Ramos (cell line): Measurements from ENCODE around the gene HELQ.
"Not testable (repeated sequence)": the region's sequence is repeated elsewhere in the genome, so short reads cannot be mapped to it uniquely, and the experiment has no call there.

ENCODE experiments used
- in situ Hi-C: fragments of 300-500 bp; cut with MboI; formaldehyde crosslinking; loops from one replicate; pipeline ENCODE4 v1.14.3; 2022; ENCODE audit warnings: low sequenced_read_pairs; ENCODE audit not compliant: unreplicated experiment

Gene HELQ

GRCh38 chr4:83455281-83456183 is at the start of gene HELQ, which contains the start of gene MRPS18C:
TSS of gene HELQ (minus strand) at chr4:83455823. CDS start at chr4:83455693, 130 bp downstream.
TSS of gene MRPS18C (plus strand) at chr4:83456058. CDS start at chr4:83456078, 20 bp downstream.
- in situ Hi-C loops, result no loop called here

GRCh38 chr4:83504996-83505395 is 49.4 kb upstream of the HELQ start:
- in situ Hi-C loops, result no loop called here

- in situ Hi-C loops, result no loop called here
These were observed 48.9 kb upstream of the HELQ start for GRCh38 chr4:83504503-83504902.

- in situ Hi-C loops, result no loop called here
These were observed 48.4 kb upstream of the HELQ start for GRCh38 chr4:83503974-83504373.

GRCh38 chr4:83501671-83502070 is 46.0 kb upstream of the HELQ start:
- in situ Hi-C loops, result not testable (repeated sequence)

GRCh38 chr4:83498187-83498586 is 42.6 kb upstream of the HELQ start:
- in situ Hi-C loops, result no loop called here

- in situ Hi-C loops, result not testable (repeated sequence)
These were observed 40.7 kb upstream of the HELQ start for GRCh38 chr4:83496085-83496917.

GRCh38 chr4:83490876-83491450 is 35.3 kb upstream of the HELQ start:
- in situ Hi-C loops, result no loop called here

GRCh38 chr4:83489711-83490326 is 34.2 kb upstream of the HELQ start:
- in situ Hi-C loops, result no loop called here

- in situ Hi-C loops, result no loop called here
These were observed 31.0 kb upstream of the HELQ start for GRCh38 chr4:83486457-83487129.

- in situ Hi-C loops, result no loop called here
These were observed 29.2 kb upstream of the HELQ start, which contains the start of gene ABRAXAS1 for GRCh38 chr4:83484500-83485461. TSS of gene ABRAXAS1 (minus strand) at chr4:83485100. CDS start at chr4:83485072, 28 bp downstream.

GRCh38 chr4:83473966-83474365 is 18.3 kb upstream of the HELQ start:
- in situ Hi-C loops, result no loop called here

- in situ Hi-C loops, result no loop called here
These were observed 17.8 kb upstream of the HELQ start for GRCh38 chr4:83473423-83473822.

- in situ Hi-C loops, result no loop called here
These were observed 520 bp upstream of the HELQ start for GRCh38 chr4:83456184-83456501.

GRCh38 chr4:83454686-83455085 is 937 bp downstream of the HELQ start:
- in situ Hi-C loops, result no loop called here

GRCh38 chr4:83449009-83449408 is 6.6 kb downstream of the HELQ start:
- in situ Hi-C loops, result no loop called here

- in situ Hi-C loops, result no loop called here
These were observed 14.7 kb downstream of the HELQ start for GRCh38 chr4:83440899-83441298.

GRCh38 chr4:83440148-83440814 is 15.3 kb downstream of the HELQ start:
- in situ Hi-C loops, result no loop called here
